ENCODE data around the gene BEX2.

Gene BEX2

DNA sequence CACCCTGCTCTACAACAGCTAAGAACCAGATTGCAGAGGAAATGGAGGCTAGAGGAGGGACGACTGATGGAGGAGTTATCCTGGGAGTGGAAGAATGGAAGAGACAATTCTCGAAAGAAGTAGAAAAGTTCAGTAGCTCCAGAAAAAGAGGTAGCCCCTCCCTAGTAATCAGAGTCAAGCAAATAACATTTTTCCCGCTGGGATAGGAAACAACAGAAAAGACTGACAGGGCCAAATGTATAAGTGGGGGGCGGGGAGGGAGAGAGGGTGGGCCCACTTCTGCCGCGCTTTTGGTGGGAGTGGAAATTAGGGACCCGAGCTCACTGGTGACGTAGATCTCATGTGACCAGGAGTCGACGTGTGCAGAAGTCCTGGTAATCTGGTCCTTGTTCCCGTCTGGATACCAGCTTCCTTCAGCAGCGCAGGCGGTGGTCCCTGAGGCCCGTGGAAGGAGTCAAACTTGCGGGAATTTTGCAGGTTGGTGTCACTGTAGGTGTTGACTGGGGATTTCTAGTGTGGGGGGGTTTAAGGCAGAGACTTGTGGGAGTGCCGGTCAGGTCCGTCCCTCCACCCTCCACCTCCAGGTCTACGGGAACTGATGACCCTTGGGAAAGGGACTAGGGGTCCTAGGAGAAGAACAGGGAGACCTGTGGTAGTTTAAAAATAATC is 45.5 kb upstream of the BEX2 start, which contains the start of gene TCEAL9:
TSS of gene TCEAL9 (plus strand) at position 377 of the 669 bp plus-strand sequence. CDS start 1,179 bp downstream, outside the sequence.
- peak within 1 kb of the TSS; percentile 88 for H2AFZ ChIP-seq
- peak within 1 kb of the TSS; percentile 46 for H3K9ac ChIP-seq
- peak within 1 kb of the TSS; percentile 75 for H3K4me3 ChIP-seq (ENCODE audit: low read depth, low read length)
- peaks cover 2% of the 10 kb centered on the region for H3K4me1 ChIP-seq
- H3K79me2 ChIP-seq = no peaks in the 10 kb centered on the region
- H3K4me2 ChIP-seq (ENCODE audit: low read length) = peak within 1 kb of the TSS; percentile 77
- H3K27ac ChIP-seq = peak within 1 kb of the TSS; percentile 92
- no peak for TF ChIP-seq CTCF (IDR thresholded peaks at IDR 0.05)
- no peaks in the 10 kb centered on the region for H3K9me3 ChIP-seq (ENCODE audit: control insufficient read depth, low read length)
- no peaks in the 10 kb centered on the region for H3K36me3 ChIP-seq (ENCODE audit: control insufficient read depth, insufficient read depth, low read length)
- no peaks in the 10 kb centered on the region for H3K27me3 ChIP-seq (ENCODE audit: control insufficient read depth, insufficient read depth, low read length)

- H3K27ac ChIP-seq = no peak overlapping the region
- no peaks in the 10 kb centered on the region for H3K4me1 ChIP-seq
- H3K4me2 ChIP-seq (ENCODE audit: low read length) = no peak overlapping the region
- no peaks in the 10 kb centered on the region for H3K36me3 ChIP-seq (ENCODE audit: control insufficient read depth, insufficient read depth, low read length)
- H3K9ac ChIP-seq = no peak overlapping the region
- no peaks in the 10 kb centered on the region for H3K79me2 ChIP-seq
- no peaks in the 10 kb centered on the region for H3K27me3 ChIP-seq (ENCODE audit: control insufficient read depth, insufficient read depth, low read length)
- TF ChIP-seq CTCF (IDR thresholded peaks at IDR 0.05) = no peak
- H2AFZ ChIP-seq = no peak overlapping the region
- no peak overlapping the region for H3K4me3 ChIP-seq (ENCODE audit: low read depth, low read length)
- no peaks in the 10 kb centered on the region for H3K9me3 ChIP-seq (ENCODE audit: control insufficient read depth, low read length)
These were observed 37.0 kb upstream of the BEX2 start for GRCh38 chrX:103347682-103348397.

DNA sequence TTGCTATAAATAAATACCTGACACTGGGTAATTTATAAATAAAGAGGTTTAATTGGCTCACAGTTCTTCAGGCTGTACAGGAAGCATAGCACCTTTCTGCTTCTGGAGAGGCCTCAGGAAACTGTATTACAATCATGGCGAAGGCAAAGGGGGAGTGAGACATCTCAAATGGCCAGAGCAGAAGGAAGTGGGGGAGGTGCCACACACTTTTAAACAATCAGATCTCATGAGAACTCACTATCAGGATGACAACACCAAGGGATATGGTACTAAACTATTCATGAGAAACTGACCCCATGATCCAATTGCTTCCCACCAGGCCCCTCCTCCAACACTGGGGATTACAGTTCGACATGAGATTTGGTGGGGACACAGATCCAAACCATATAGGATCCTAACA is 33.8 kb upstream of the BEX2 start:
- no peak for TF ChIP-seq CTCF (IDR thresholded peaks at IDR 0.05)
- H3K4me1 ChIP-seq = no peaks in the 10 kb centered on the region
- no peak overlapping the region for H3K4me2 ChIP-seq (ENCODE audit: low read length)
- H2AFZ ChIP-seq = no peak overlapping the region
- no peak overlapping the region for H3K9ac ChIP-seq
- no peaks in the 10 kb centered on the region for H3K79me2 ChIP-seq
- H3K36me3 ChIP-seq (ENCODE audit: control insufficient read depth, insufficient read depth, low read length) = no peaks in the 10 kb centered on the region
- H3K27ac ChIP-seq = no peak overlapping the region
- H3K27me3 ChIP-seq (ENCODE audit: control insufficient read depth, insufficient read depth, low read length) = no peaks in the 10 kb centered on the region
- no peak overlapping the region for H3K4me3 ChIP-seq (ENCODE audit: low read depth, low read length)
- no peaks in the 10 kb centered on the region for H3K9me3 ChIP-seq (ENCODE audit: control insufficient read depth, low read length)

- Histone ChIP-seq H3K27ac (no peak overlapping the region), H3K4me1 (no peaks in the 10 kb centered on the region), H3K4me3 (ENCODE audit: low read depth, low read length) (no peak overlapping the region), H3K36me3 (ENCODE audit: control insufficient read depth, insufficient read depth, low read length) (no peaks in the 10 kb centered on the region), H2AFZ (no peak overlapping the region), H3K27me3 (ENCODE audit: control insufficient read depth, insufficient read depth, low read length) (no peaks in the 10 kb centered on the region), H3K79me2 (no peaks in the 10 kb centered on the region), H3K9me3 (ENCODE audit: control insufficient read depth, low read length) (no peaks in the 10 kb centered on the region), H3K9ac (no peak overlapping the region), H3K4me2 (ENCODE audit: low read length) (no peak overlapping the region)
- peak; percentile 63 for TF ChIP-seq CTCF (IDR thresholded peaks at IDR 0.05)
These were observed 32.3 kb upstream of the BEX2 start for GRCh38 chrX:103343105-103343504.

All from parathyroid adenoma (tissue), 2 donors.